Measurements from ENCODE around the gene RFLNA.

DNA sequence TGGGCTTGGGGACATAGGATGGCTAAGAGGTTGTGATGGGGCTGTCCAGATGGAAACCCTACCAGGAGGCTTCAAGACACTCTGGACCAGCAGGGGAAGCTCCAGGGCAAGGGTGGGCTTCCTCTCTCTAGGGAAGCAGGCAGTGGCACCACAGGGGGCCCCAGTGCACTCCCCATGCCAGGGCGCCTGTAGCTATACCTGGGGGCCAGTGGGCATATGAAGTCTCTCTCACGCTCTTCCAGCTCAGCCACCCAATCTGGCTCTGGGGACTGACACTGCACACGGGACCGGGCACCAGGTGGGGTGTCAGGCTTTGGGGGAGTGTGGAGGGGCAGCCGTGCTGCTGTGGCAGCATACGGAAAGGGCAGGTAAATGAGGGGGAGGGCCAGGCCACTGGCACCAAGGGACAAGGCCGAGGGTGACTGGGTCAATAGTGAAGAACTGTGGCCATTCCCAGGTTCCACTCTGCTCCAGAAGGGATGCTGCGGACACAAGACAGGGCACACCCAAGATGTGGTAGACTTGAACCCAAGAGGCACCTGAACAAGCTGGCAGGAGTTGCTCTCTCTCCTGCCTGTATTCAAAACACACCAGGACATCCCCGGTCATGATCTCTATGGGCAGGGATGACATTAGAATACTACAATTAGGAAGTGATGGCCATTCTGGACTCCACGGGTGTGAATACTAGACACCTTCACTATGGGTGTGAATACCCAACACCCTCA is 27.5 kb downstream of the RFLNA start:
- TF ChIP-seq, protein P1, sequence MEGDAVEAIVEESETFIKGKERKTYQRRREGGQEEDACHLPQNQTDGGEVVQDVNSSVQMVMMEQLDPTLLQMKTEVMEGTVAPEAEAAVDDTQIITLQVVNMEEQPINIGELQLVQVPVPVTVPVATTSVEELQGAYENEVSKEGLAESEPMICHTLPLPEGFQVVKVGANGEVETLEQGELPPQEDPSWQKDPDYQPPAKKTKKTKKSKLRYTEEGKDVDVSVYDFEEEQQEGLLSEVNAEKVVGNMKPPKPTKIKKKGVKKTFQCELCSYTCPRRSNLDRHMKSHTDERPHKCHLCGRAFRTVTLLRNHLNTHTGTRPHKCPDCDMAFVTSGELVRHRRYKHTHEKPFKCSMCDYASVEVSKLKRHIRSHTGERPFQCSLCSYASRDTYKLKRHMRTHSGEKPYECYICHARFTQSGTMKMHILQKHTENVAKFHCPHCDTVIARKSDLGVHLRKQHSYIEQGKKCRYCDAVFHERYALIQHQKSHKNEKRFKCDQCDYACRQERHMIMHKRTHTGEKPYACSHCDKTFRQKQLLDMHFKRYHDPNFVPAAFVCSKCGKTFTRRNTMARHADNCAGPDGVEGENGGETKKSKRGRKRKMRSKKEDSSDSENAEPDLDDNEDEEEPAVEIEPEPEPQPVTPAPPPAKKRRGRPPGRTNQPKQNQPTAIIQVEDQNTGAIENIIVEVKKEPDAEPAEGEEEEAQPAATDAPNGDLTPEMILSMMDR (IDR thresholded peaks at IDR 0.05): no peak
- TF ChIP-seq POLR2A (IDR thresholded peaks at IDR 0.05; ENCODE audit: low read depth): no peak
- no peak for TF ChIP-seq POLR2AphosphoS5 (IDR thresholded peaks at IDR 0.05)

Measured in esophagus muscularis mucosa (tissue), 3 donors.